ENCODE data around the gene MAP3K5. TPM values are rescaled to one million over a fixed set of nuclear protein-coding genes. Genes with fewer than 3 reads are reported as not detected.

Gene MAP3K5
- total RNA-seq, 2 donors from 2014 or later, result 65.7 to 98.4 TPM

DNA sequence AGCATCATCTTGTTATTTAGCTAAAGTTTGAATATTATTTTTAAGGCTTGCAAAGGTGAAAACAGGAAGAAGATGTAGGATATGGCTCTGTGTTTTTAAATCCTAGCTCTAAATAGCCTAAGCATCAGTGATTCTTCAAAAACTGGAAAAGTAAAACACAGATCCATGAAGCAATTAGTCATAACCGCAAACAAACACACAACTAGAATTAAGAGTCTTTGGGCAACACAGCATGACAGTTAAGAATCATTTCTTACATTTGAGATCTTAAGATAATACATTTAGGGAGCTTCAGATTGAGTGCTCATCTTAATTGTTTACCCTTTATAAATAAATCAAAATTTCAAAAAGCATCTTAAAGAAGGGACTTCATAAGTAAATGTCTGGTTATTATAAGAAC, 126.2 kb downstream of the MAP3K5 start:
- TF ChIP-seq POLR2AphosphoS5 (IDR thresholded peaks at IDR 0.05) (no peak), POLR2A (IDR thresholded peaks at IDR 0.05) (no peak)
- TF ChIP-seq, protein P1, sequence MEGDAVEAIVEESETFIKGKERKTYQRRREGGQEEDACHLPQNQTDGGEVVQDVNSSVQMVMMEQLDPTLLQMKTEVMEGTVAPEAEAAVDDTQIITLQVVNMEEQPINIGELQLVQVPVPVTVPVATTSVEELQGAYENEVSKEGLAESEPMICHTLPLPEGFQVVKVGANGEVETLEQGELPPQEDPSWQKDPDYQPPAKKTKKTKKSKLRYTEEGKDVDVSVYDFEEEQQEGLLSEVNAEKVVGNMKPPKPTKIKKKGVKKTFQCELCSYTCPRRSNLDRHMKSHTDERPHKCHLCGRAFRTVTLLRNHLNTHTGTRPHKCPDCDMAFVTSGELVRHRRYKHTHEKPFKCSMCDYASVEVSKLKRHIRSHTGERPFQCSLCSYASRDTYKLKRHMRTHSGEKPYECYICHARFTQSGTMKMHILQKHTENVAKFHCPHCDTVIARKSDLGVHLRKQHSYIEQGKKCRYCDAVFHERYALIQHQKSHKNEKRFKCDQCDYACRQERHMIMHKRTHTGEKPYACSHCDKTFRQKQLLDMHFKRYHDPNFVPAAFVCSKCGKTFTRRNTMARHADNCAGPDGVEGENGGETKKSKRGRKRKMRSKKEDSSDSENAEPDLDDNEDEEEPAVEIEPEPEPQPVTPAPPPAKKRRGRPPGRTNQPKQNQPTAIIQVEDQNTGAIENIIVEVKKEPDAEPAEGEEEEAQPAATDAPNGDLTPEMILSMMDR (IDR thresholded peaks at IDR 0.05), result no peak
- Histone ChIP-seq H3K9me3 (no peaks in the 10 kb centered on the region), H3K4me1 (replicated peaks) (no peaks in the 10 kb centered on the region), H3K27me3 (replicated peaks; ENCODE audit: insufficient read depth) (no peaks in the 10 kb centered on the region), H3K36me3 (no peaks in the 10 kb centered on the region), H3K27ac (no peak overlapping the region), H3K4me3 (no peak overlapping the region)
- WGBS, result 95% methylated on average over 1 of the region's 1 CpG
- intact Hi-C loops (cut with DNase I), result no loop called here
- no peak for DNase-seq (ENCODE audit: low spot score)

DNA sequence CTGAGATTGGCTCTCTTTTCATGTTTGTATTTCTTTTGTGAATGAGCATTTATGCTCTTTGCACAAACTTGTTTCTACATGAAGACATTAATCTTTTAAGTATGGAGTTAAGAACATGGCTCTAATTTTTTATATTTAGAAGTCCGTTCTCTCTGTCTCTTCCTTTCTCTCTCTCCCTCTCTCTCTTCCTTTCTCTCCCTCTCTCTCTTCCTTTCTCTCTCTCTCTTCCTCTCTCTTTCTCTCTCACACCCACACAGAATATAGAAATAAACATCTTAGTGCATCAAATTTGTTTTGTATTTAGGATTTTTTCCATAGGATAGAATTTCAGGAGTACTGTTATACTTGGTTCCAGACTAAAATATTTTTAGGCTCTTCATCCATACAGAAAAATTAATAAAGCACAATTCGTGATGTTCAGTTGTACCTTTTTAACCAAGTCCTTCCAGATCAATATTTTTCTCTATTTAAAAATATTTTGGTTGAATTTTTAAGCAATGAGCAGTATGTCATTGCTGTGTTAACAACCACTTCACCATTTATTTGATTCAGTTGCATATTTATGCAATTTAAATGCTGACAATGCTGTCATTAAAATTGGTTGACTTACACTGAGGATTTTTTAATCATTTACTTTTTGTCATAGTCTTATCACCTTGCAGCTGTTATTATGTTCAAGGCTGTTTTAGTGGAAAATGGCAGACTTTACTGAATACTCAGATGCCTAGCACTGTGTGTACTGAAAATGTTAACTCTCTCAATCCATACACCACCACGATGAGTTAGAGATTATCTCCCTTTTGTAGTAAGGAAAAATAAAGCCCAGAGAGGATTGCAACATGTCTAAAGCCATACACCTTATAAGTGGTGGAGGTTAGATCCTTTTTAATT, 129.7 kb downstream of the MAP3K5 start:
- DNase-seq (ENCODE audit: low spot score), result no peak

DNA sequence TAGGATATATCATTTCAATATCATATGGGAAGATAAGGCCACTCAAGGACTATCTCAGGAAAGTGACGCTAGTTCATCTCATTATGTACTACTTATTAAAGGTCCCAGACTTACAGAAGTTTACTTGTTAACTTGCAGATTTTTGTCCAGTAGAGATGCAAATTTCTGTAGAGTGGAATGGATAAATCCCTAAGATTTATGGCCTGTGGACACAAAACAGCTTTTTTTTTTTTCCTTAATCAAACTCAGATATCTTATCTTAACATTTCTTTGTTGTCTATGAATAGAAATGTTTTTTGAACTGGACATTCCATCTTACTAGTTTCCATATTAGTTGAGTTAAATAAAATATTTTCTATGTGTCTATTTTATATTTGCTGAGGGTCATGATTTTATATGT, 131.6 kb downstream of the MAP3K5 start:
- no peaks in the 10 kb centered on the region for H3K9me3 ChIP-seq
- H3K36me3 ChIP-seq, result no peaks in the 10 kb centered on the region
- no peak for DNase-seq (ENCODE audit: low spot score)
- H3K4me3 ChIP-seq, result no peak overlapping the region
- 97% methylated on average over 1 of the region's 1 CpG for WGBS
- H3K27me3 ChIP-seq (replicated peaks; ENCODE audit: insufficient read depth), result no peaks in the 10 kb centered on the region
- no peaks in the 10 kb centered on the region for H3K4me1 ChIP-seq (replicated peaks)
- intact Hi-C loops (cut with DNase I), result no loop called here
- H3K27ac ChIP-seq, result no peak overlapping the region
- no peak for TF ChIP-seq POLR2AphosphoS5 (IDR thresholded peaks at IDR 0.05)
- TF ChIP-seq, protein P1 (IDR thresholded peaks at IDR 0.05), result no peak

More for the DNA sequence above, 129.7 kb downstream of the MAP3K5 start:
- intact Hi-C loops (cut with DNase I), result no loop called here
- Histone ChIP-seq H3K4me3 (no peak overlapping the region), H3K36me3 (no peaks in the 10 kb centered on the region), H3K27me3 (replicated peaks; ENCODE audit: insufficient read depth) (no peaks in the 10 kb centered on the region), H3K27ac (no peak overlapping the region), H3K9me3 (no peaks in the 10 kb centered on the region), H3K4me1 (replicated peaks) (no peaks in the 10 kb centered on the region)
- WGBS, result 66% methylated on average over 3 of the region's 3 CpGs
- TF ChIP-seq, protein P1 (IDR thresholded peaks at IDR 0.05), result no peak
- no peak for TF ChIP-seq POLR2A (IDR thresholded peaks at IDR 0.05)
- no peak for TF ChIP-seq POLR2AphosphoS5 (IDR thresholded peaks at IDR 0.05)

DNA sequence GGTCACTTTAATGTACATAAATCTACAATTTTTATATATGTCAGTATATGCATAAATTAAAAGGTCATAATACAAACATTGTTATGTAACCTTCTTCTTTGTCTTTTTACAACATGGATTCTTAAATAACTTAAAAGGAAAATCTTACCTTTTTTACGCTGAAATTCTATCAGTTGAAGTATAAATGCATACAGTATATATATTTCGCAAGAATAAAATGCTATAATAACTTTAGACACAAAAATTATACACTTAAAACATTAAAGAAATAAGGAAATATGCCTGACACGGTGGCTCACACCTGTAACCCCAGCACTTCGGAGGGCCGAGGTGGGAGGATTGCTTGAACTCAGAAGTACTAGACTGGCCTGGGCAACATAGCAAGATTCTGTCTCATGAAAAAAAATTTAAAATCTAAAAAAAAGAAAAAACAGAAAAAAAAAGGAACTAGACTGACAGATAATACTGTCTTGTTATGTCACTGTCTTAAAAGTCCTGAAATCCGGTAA, 132.2 kb downstream of the MAP3K5 start:
- intact Hi-C loops (cut with DNase I), result no loop called here
- no peaks in the 10 kb centered on the region for H3K27me3 ChIP-seq (replicated peaks; ENCODE audit: insufficient read depth)
- H3K9me3 ChIP-seq, result no peaks in the 10 kb centered on the region
- WGBS, result 88% methylated on average over 6 of the region's 6 CpGs
- no peaks in the 10 kb centered on the region for H3K36me3 ChIP-seq
- no peaks in the 10 kb centered on the region for H3K4me1 ChIP-seq (replicated peaks)
- H3K4me3 ChIP-seq, result no peak overlapping the region
- DNase-seq (ENCODE audit: low spot score), result no peak
- H3K27ac ChIP-seq, result no peak overlapping the region
- no peak for TF ChIP-seq POLR2A (IDR thresholded peaks at IDR 0.05)
- TF ChIP-seq, protein P1 (IDR thresholded peaks at IDR 0.05), result no peak
- TF ChIP-seq POLR2AphosphoS5 (IDR thresholded peaks at IDR 0.05), result no peak

DNA sequence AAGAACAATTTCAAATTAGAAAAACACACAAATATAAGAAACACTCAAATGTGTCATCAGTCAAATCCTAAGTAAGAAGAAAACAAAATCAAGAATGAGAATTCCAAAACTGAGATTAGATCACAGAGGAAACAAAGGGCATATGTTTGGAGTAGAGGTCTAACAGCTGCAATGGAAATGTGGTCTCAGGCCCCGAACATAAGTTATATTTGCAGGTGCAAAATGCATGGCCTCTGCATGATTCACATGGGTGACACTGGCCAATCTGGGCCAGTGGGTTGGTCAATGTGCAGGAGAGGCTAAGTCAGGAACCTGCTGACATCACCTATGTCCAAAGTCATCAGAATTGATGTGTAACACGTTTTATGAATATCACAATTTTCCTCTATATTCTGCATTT, 133.6 kb downstream of the MAP3K5 start:
- no peak overlapping the region for H3K4me3 ChIP-seq
- no peaks in the 10 kb centered on the region for H3K9me3 ChIP-seq
- TF ChIP-seq POLR2AphosphoS5 (IDR thresholded peaks at IDR 0.05) (no peak), POLR2A (IDR thresholded peaks at IDR 0.05) (no peak)
- TF ChIP-seq, protein P1 (IDR thresholded peaks at IDR 0.05), result no peak
- H3K4me1 ChIP-seq (replicated peaks), result no peaks in the 10 kb centered on the region
- no peak overlapping the region for H3K27ac ChIP-seq
- DNase-seq (ENCODE audit: low spot score), result no peak
- H3K27me3 ChIP-seq (replicated peaks; ENCODE audit: insufficient read depth), result no peaks in the 10 kb centered on the region
- WGBS, result 78% methylated on average over 2 of the region's 2 CpGs
- H3K36me3 ChIP-seq, result no peaks in the 10 kb centered on the region
- intact Hi-C loops (cut with DNase I), result no loop called here
